OCI-LY7 (cell line): ENCODE data around the gene ACADL.

Experiments
- EZH2phosphoT487 ChIP-seq: fragments of 200-600 bp; sonication (generic); IDR thresholded peaks from 2 replicates; pipeline ENCODE4 v1.6.1; 2018; ENCODE audit warnings: low read depth, borderline replicate concordance, mild to moderate bottlenecking, mixed run types, antibody characterized with exemption, low read length, moderate library complexity, mixed read lengths
- TF ChIP-seq, protein P1 (sequence below): fragments of 200-600 bp; sonication (generic); conservative IDR thresholded peaks from 2 replicates; pipeline ENCODE4 v1.5.1; 2014; ENCODE audit warnings: mild to moderate bottlenecking, antibody characterized with exemption, low read length, moderate library complexity, mixed read lengths

GRCh38 chr2:210189452-210190138, 35.7 kb downstream of the ACADL start:
- TF ChIP-seq, protein P1, sequence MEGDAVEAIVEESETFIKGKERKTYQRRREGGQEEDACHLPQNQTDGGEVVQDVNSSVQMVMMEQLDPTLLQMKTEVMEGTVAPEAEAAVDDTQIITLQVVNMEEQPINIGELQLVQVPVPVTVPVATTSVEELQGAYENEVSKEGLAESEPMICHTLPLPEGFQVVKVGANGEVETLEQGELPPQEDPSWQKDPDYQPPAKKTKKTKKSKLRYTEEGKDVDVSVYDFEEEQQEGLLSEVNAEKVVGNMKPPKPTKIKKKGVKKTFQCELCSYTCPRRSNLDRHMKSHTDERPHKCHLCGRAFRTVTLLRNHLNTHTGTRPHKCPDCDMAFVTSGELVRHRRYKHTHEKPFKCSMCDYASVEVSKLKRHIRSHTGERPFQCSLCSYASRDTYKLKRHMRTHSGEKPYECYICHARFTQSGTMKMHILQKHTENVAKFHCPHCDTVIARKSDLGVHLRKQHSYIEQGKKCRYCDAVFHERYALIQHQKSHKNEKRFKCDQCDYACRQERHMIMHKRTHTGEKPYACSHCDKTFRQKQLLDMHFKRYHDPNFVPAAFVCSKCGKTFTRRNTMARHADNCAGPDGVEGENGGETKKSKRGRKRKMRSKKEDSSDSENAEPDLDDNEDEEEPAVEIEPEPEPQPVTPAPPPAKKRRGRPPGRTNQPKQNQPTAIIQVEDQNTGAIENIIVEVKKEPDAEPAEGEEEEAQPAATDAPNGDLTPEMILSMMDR = no peak
- TF ChIP-seq EZH2phosphoT487 = no peak
